Mucosa of stomach (tissue), 1 donor: Measurements from ENCODE around the gene NDUFA3.

Source experiments
- H3K27me3 ChIP-seq: one replicate; pipeline ENCODE4 v1.7.0; 2013; ENCODE audit warnings: mild to moderate bottlenecking, low read length; ENCODE audit not compliant: control insufficient read depth, insufficient read depth
- H3K36me3 ChIP-seq: one replicate; pipeline ENCODE4 v1.7.0; 2013; ENCODE audit warnings: low read length; ENCODE audit not compliant: control insufficient read depth, insufficient read depth
- H3K4me1 ChIP-seq: one replicate; pipeline ENCODE4 v1.7.0; 2013; ENCODE audit warnings: mild to moderate bottlenecking, low read length; ENCODE audit not compliant: control insufficient read depth, insufficient read depth
- H3K4me3 ChIP-seq: one replicate; pipeline ENCODE4 v1.7.0; 2013; ENCODE audit warnings: low read length
- H3K9ac ChIP-seq: one replicate; pipeline ENCODE4 v1.7.0; 2013; ENCODE audit warnings: mild to moderate bottlenecking, low read length, moderate library complexity
- H3K9me3 ChIP-seq: one replicate; pipeline ENCODE4 v1.7.0; 2013; ENCODE audit warnings: mild to moderate bottlenecking, low read length, moderate library complexity; ENCODE audit not compliant: control insufficient read depth
- donor health status: Pancreatic carcinoma.

Gene NDUFA3

DNA sequence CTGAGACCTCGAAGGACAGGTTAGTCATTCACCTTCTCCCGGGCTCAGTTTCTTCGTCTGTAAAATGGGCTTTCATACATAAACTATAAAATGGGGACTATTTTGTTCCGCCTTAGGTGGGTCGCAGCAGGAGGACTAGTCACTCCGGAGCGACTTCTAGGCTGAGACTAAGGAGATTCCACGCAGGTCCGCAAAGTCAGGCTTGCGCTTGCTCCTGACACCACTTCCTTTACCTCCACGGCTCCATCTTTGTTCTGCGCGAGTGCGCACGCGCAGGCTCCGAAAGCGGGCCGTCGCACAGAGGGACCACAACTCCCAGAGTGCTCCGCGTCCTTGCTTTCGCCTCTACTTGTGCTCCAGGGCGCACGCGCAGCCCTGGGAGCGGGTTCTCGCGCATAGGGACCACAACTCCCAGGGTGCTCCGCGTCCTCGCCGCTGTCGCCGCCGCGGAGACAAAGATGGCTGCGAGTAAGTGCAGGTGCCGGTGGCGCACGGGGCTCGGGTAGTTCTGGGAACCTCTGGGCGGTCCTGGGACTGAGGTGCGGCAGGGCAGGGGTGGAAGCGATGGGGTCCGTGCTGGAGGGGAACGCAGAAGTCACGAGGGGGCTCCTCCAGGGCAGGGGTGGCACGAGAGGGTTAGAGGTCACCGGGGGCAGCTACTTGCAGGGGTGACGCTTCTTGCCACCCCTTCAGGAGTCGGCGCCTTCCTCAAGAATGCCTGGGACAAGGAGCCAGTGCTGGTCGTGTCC lies at the start of gene NDUFA3:
NDUFA3 (plus strand) TSS at position 435 of the 749 bp plus-strand sequence; CDS start at position 459, 24 bp downstream.
- Histone ChIP-seq H3K36me3 (no peaks in the 10 kb centered on the region), H3K4me1 (peaks cover 7% of the 10 kb centered on the region)

DNA sequence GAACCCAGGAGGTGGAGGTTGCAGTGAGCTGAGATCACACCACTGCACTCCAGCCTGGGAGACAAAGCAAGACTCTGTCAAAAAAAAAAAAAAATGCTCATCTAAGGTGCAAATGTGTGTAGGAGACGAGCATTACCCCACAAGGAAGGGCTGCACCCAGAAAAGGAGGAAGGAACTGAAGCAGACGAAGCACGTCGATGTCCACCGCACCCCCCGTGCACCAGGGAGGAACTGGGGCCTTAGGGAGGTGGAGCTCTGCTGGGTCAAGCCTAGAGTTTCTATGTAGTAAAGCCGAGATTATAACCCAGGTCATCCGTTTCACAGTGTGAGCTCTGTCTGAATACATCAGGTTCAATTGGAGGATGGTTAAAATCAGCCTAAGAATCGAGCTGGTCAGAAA lies 40.0 kb upstream of the NDUFA3 start:
- Histone ChIP-seq H3K27me3 (no peaks in the 10 kb centered on the region), H3K9me3 (no peaks in the 10 kb centered on the region), H3K36me3 (no peaks in the 10 kb centered on the region), H3K4me3 (no peak overlapping the region), H3K4me1 (no peaks in the 10 kb centered on the region), H3K9ac (no peak overlapping the region)

More for the DNA sequence above, at the start of gene NDUFA3:
- H3K9me3 ChIP-seq: no peaks in the 10 kb centered on the region
- no peaks in the 10 kb centered on the region for H3K27me3 ChIP-seq
- peak within 1 kb of the TSS; percentile 91 for H3K4me3 ChIP-seq
- H3K9ac ChIP-seq: peak within 1 kb of the TSS; percentile 79

DNA sequence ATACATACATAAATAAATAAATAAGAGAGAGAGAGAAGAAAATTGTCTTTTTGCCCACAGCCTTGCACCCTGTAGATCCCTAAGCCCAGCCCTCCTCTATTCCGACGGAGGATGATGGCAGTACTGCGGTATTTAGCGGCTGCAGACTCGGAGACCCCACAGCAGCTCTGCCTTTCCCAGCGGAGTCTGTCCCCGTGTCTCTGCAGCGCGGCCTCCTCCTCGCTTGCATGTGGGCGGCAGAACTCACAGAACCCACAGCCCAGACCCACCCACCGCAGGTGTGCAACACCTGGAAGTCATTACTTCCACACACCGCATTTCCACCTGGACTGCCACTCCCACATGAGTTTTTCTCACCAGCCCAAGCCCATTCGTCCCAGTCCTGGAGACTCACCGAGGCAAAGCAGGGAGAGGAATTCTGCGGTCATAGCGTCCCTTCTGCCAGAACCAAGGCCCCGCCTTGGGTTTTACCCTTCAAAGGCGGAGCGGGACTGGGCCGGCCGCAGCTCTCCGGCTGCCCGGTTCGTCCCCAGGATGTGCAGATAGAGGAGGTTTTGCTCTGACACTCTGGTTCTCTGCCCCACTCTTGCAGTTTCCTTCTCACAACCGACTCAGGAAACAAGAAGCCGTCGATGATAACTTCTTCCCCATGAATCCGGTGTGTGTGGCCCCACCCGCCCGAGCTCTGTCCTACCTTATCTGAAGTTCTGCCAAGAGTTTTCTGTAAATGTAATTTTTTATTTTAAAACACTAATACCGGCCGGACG lies 39.1 kb upstream of the NDUFA3 start, which contains the start of gene VSTM1:
VSTM1 (minus strand) TSS at position 548 of the 767 bp plus-strand sequence; CDS start at position 428, 120 bp downstream.
- H3K9ac ChIP-seq: no peak within 1 kb of the TSS
- H3K27me3 ChIP-seq: no peaks in the 10 kb centered on the region
- no peak within 1 kb of the TSS for H3K4me3 ChIP-seq
- H3K9me3 ChIP-seq: no peaks in the 10 kb centered on the region
- no peaks in the 10 kb centered on the region for H3K4me1 ChIP-seq
- no peaks in the 10 kb centered on the region for H3K36me3 ChIP-seq

DNA sequence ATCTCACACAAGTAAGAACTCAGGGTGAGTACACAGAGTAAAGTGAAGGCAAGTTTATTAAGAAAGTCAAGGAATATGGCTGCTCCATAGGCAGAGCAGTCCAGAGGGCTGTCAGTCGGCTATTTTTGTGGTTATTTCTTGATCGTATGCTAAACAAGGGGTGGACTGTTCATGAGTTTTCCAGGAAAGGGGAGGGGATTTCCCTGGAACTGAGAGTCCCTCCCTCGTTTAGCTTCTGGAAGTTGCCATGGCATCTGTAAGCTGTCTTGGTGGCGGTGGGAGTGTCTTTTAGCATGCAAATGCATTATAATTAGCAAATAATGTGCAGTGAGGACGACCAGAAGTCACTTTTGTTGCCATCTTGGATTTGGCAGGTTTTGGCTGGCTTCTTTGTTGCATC lies 33.2 kb upstream of the NDUFA3 start:
- Histone ChIP-seq H3K4me3 (no peak overlapping the region), H3K4me1 (no peaks in the 10 kb centered on the region), H3K36me3 (no peaks in the 10 kb centered on the region), H3K27me3 (no peaks in the 10 kb centered on the region), H3K9ac (no peak overlapping the region), H3K9me3 (no peaks in the 10 kb centered on the region)

DNA sequence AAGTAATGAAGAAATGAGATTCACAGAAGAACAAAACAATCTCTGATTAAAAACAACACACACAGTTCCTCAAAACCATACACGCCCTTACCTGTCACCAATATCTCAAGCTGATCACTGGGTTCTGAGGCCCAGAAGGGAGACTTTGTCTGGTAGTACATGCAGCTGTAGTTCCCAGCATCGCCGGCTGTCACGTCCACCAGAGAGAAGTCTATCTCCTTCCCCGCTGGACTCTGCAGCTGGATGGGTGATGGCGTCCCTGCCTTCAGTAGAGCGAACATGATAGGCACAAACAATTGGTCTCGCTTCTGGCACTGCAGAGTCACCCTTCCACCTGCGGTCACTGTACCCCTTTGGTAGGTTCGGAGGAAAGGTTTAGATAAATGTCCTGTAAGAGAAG lies 28.8 kb upstream of the NDUFA3 start:
- H3K4me3 ChIP-seq: no peak overlapping the region
- H3K4me1 ChIP-seq: no peaks in the 10 kb centered on the region
- H3K9me3 ChIP-seq: no peaks in the 10 kb centered on the region
- H3K9ac ChIP-seq: no peak overlapping the region
- H3K27me3 ChIP-seq: no peaks in the 10 kb centered on the region
- no peaks in the 10 kb centered on the region for H3K36me3 ChIP-seq

DNA sequence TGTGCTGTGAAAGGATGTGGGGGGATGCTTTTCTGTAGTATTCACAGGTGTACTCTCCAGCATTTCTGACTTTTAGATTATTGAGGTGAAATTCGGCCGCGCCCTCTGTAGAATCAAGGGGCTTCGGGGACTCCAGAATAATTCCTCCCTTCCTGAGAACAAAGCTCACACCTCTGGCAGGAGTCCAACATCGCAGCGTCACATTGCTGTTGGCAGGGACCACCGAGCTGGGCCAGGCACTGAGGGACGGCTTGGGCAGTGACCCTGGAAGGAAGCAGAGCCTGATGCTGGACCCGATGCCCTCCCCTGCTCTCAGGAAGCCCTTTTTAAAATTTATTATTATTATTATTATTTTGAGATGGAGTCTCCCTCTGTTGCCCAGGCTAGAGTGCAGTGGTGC lies 27.8 kb upstream of the NDUFA3 start:
- H3K9ac ChIP-seq: no peak overlapping the region

DNA sequence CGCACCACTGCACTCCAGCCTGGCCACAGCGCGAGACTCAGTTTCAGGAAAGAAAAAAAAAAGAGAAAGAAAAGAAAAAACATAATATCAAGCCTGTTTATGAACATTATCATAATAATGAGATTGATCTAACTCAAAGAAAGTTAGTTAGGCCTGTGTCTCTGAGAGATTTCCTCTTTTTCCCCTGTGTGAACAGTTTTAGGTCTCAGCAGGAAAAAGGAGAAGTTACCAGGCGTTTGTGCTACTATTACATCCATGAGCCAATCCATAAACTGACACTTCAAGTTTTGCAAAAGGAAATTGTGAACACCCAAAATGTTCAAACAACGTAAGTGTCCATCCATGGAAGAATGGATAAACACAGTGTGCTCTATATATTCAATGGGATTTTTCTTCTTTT lies 25.3 kb upstream of the NDUFA3 start:
- Histone ChIP-seq H3K9ac (no peak overlapping the region), H3K9me3 (no peaks in the 10 kb centered on the region), H3K4me3 (no peak overlapping the region), H3K4me1 (no peaks in the 10 kb centered on the region), H3K36me3 (no peaks in the 10 kb centered on the region), H3K27me3 (no peaks in the 10 kb centered on the region)

More for the DNA sequence above, 27.8 kb upstream of the NDUFA3 start:
- no peaks in the 10 kb centered on the region for H3K4me1 ChIP-seq
- H3K36me3 ChIP-seq: no peaks in the 10 kb centered on the region
- H3K9me3 ChIP-seq: no peaks in the 10 kb centered on the region
- no peaks in the 10 kb centered on the region for H3K27me3 ChIP-seq
- no peak overlapping the region for H3K4me3 ChIP-seq

DNA sequence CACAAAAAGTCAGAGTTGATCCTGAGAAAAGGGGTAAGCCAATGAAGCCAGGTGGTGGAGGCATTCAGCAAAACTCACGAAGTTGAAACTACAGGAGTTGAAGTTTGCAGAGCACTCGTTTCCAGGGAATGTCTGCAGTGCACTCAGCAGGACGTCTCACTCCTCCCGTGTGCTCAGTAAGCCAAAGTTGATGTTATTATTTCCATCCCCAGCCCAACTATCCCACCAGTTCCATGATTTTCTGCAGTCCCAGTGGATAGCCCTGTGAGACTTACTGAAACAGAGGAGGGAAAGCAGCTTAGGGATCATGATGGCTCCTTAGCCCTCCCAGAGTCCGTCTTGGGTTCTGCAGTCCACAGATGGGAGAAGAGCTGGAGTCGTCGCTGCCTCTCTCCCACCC lies 21.6 kb upstream of the NDUFA3 start, which contains the start of gene TARM1:
TARM1 (minus strand) TSS at position 334 of the 400 bp plus-strand sequence; CDS start at position 309, 25 bp downstream.
- Histone ChIP-seq H3K9me3 (no peaks in the 10 kb centered on the region), H3K4me1 (no peaks in the 10 kb centered on the region), H3K9ac (no peak within 1 kb of the TSS), H3K36me3 (no peaks in the 10 kb centered on the region), H3K4me3 (no peak within 1 kb of the TSS), H3K27me3 (no peaks in the 10 kb centered on the region)

DNA sequence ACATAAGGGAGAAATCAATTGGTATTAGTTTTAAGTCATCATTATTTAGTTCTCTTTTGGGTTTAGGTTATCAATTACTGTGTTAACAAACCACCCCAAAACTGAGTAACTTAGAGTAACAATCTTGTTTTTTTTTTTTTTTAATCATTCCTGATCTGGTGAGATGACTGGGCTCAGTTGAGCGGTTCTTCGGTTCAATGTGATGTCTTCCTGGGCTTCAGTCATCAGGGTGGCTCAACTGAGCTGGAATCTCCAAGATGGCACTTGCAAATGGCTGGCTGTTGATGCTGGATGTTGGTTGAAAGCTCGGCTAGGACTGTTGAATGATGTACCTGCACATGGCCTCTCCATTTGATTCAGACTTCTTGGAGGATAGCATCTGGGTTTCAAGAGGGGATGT lies 18.2 kb upstream of the NDUFA3 start:
- H3K27me3 ChIP-seq: no peaks in the 10 kb centered on the region
- H3K9me3 ChIP-seq: no peaks in the 10 kb centered on the region
- H3K4me3 ChIP-seq: no peak overlapping the region
- no peak overlapping the region for H3K9ac ChIP-seq
- no peaks in the 10 kb centered on the region for H3K4me1 ChIP-seq
- H3K36me3 ChIP-seq: no peaks in the 10 kb centered on the region

DNA sequence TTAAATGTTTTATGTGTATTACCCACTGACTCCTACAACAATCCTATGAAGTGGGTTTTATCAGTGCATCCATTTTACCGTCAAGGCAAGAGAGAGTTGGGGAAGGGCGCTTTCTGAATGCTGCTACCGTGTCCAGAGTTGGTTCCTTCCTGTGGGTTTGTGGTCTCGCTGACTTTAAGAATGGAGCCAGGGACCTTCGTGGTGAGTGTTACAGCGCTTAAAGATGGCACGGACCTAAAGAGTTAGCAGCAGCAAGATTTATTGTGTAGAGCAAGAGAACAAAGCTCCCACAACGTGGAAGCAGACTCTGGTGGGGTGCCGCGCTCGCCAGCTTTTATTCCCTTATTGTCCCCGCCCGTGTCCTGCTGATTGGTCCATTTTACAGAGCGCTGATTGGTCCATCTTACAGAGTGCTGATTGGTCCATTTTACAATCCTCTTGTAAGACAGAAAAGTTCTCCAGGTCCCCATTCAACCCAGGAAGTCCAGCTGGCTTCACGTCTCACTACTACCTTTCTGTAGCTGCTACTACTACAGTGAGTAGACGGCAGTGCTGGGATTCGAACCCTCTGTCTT lies 8.1 kb upstream of the NDUFA3 start:
- Histone ChIP-seq H3K9ac (no peak overlapping the region), H3K9me3 (no peaks in the 10 kb centered on the region), H3K4me1 (peaks cover 12% of the 10 kb centered on the region), H3K36me3 (no peaks in the 10 kb centered on the region), H3K4me3 (no peak overlapping the region), H3K27me3 (peaks cover 25% of the 10 kb centered on the region)

DNA sequence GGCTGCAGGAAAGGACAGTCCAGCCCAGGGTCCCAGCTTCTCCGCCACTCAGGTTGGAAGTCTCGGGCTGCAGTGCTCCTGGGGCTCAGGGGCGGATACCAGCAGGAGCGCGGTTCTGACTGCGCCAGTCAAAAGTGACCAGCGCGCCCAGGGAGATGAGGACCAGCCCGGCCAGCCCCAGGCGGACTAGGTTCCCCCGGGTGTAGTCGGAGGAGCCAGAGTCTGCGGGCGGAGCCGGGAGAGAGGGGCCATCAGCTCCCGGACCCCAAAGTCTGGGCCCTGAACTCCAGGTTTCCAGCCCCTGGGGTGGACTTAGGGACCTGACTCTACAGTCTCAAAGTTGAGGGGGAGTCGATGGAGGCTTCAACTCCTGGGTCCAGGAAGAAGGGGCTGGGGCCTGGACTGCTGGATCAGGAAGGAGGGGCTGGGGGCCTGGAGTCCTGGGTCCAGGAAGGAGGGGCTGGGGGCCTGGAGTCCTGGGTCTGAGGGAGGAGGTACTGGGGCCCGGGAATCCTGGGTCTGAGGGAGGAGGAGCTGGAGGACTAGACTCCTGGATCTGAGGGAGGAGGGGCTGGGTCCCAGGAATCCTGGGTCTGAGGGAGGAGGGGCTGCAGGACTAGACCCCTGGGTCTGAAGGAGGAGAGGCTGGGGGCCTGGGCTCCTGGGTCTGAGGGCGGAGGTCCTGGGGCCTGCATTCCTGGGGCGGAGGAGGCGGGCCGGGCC lies 7.4 kb upstream of the NDUFA3 start:
- no peaks in the 10 kb centered on the region for H3K36me3 ChIP-seq
- no peak overlapping the region for H3K4me3 ChIP-seq
- H3K9me3 ChIP-seq: no peaks in the 10 kb centered on the region
- peaks cover 12% of the 10 kb centered on the region for H3K4me1 ChIP-seq
- peaks cover 25% of the 10 kb centered on the region for H3K27me3 ChIP-seq
- no peak overlapping the region for H3K9ac ChIP-seq
